OCI-LY1 (cell line): ENCODE data around the gene LRIG1.

Experiments used
- H2AFZ ChIP-seq: fragments of 200-600 bp; sonication (generic), shearing (Covaris generic); 2 replicates; pipeline ENCODE4 v1.6.0; 2014; ENCODE audit warnings: antibody characterized with exemption, mild to moderate bottlenecking, low read length
- H3F3A ChIP-seq: fragments of 200-600 bp; sonication (generic), shearing (Covaris generic); 2 replicates; pipeline ENCODE4 v1.6.0; 2014; ENCODE audit warnings: mild to moderate bottlenecking, antibody characterized with exemption, low read length, moderate library complexity; ENCODE audit not compliant: insufficient read depth
- H3K27ac ChIP-seq: fragments of 200-600 bp; sonication (generic); 2 replicates; pipeline ENCODE4 v1.5.1; 2014; ENCODE audit warnings: low read length, mixed run types, mild to moderate bottlenecking, low read depth; ENCODE audit not compliant: poor library complexity, severe bottlenecking
- H3K27me3 ChIP-seq: fragments of 200-600 bp; sonication (generic); 2 replicates; pipeline ENCODE4 v1.6.0; 2014; ENCODE audit warnings: antibody characterized with exemption, mild to moderate bottlenecking, low read length, moderate library complexity; ENCODE audit not compliant: insufficient read depth
- H3K36me3 ChIP-seq: fragments of 200-600 bp; sonication (generic); 2 replicates; pipeline ENCODE4 v1.6.1; 2014; ENCODE audit warnings: mild to moderate bottlenecking, antibody characterized with exemption, low read length, moderate library complexity, mixed read lengths; ENCODE audit not compliant: insufficient read depth
- H3K4me1 ChIP-seq: fragments of 200-600 bp; sonication (generic); 2 replicates; pipeline ENCODE4 v1.5.1; 2014; ENCODE audit warnings: mild to moderate bottlenecking, low read length, moderate library complexity; ENCODE audit not compliant: insufficient read depth, severe bottlenecking
- H3K4me2 ChIP-seq: fragments of 200-600 bp; sonication (generic), shearing (Covaris generic); 2 replicates; pipeline ENCODE4 v1.6.1; 2014; ENCODE audit warnings: low read length
- H3K4me3 ChIP-seq: fragments of 200-600 bp; sonication (generic); 2 replicates; pipeline ENCODE4 v1.5.1; 2014; ENCODE audit warnings: low read length, low read depth, mild to moderate bottlenecking, mixed read lengths; ENCODE audit not compliant: poor library complexity, severe bottlenecking
- H3K79me2 ChIP-seq: fragments of 200-600 bp; shearing (Covaris generic); 2 replicates; pipeline ENCODE4 v1.6.1; 2016; ENCODE audit warnings: mixed run types, low read length, mixed read lengths; ENCODE audit not compliant: insufficient read depth
- H3K9ac ChIP-seq: fragments of 200-600 bp; sonication (generic), shearing (Covaris generic); 2 replicates; pipeline ENCODE4 v1.6.1; 2014; ENCODE audit warnings: mild to moderate bottlenecking, low read length, mixed read lengths
- H3K9me2 ChIP-seq: fragments of 200-600 bp; sonication (generic), shearing (Covaris generic); 2 replicates; pipeline ENCODE4 v1.6.1; 2014; ENCODE audit warnings: low read depth, mild to moderate bottlenecking, low read length, mixed read lengths
- H3K9me3 ChIP-seq: fragments of 200-600 bp; shearing (Covaris generic); 2 replicates; pipeline ENCODE4 v1.6.1; 2014; ENCODE audit warnings: low read length, mixed read lengths
- H4K20me1 ChIP-seq: fragments of 200-600 bp; sonication (generic), shearing (Covaris generic); 2 replicates; pipeline ENCODE4 v1.6.0; 2016; ENCODE audit warnings: mild to moderate bottlenecking, low read length; ENCODE audit not compliant: insufficient read depth
- CTCF ChIP-seq: fragments of 200-600 bp; sonication (generic), shearing (Covaris generic); IDR thresholded peaks from 2 replicates; pipeline ENCODE4 v1.5.1; 2017; ENCODE audit warnings: mild to moderate bottlenecking, antibody characterized with exemption, low read length, moderate library complexity, mixed read lengths
- EZH2 ChIP-seq: fragments of 200-600 bp; sonication (generic), shearing (Covaris generic); IDR thresholded peaks from 2 replicates; pipeline ENCODE4 v1.8.0; 2017; ENCODE audit warnings: borderline replicate concordance, mixed run types, mild to moderate bottlenecking, antibody characterized with exemption, low read length, moderate library complexity, mixed read lengths

Gene LRIG1

DNA sequence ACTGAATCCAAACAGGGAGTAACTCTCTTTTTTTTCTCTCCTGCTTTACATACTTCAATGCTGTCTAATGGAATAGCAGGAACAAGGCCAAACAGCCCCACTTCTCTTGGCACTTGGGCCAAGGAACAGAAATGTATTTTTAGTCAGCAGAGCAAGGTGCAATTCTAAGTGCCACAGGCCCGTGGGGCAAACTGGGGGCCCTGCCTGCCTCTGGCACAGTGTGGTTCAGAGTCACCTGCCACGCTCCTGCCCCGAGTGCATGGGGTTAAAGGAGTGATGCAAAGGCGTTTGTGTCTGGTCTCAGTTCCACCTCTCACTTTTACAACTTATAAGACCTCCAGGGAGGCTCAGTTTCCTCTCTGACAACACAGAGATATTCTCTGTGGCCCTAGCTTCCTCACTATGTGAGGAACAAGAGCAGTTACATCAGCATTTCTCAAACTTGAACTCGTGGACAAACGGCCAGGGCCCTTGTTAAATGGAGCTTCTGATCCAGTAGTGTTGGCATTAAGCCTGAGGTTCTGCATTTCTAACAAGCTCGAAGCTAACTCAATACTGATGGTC is 51.3 kb downstream of the LRIG1 start:
- H3K79me2 ChIP-seq = no peaks in the 10 kb centered on the region
- no peaks in the 10 kb centered on the region for H3F3A ChIP-seq
- TF ChIP-seq CTCF = no peak
- no peak for TF ChIP-seq EZH2
- H3K9me2 ChIP-seq = no peaks in the 10 kb centered on the region
- H4K20me1 ChIP-seq = no peaks in the 10 kb centered on the region
- no peak overlapping the region for H3K27ac ChIP-seq
- H3K4me2 ChIP-seq = no peak overlapping the region
- H3K9me3 ChIP-seq = no peaks in the 10 kb centered on the region
- no peak overlapping the region for H3K4me3 ChIP-seq
- no peaks in the 10 kb centered on the region for H3K36me3 ChIP-seq
- no peak overlapping the region for H3K9ac ChIP-seq
- H3K27me3 ChIP-seq = no peaks in the 10 kb centered on the region
- H3K4me1 ChIP-seq = no peaks in the 10 kb centered on the region
- H2AFZ ChIP-seq = no peak overlapping the region

DNA sequence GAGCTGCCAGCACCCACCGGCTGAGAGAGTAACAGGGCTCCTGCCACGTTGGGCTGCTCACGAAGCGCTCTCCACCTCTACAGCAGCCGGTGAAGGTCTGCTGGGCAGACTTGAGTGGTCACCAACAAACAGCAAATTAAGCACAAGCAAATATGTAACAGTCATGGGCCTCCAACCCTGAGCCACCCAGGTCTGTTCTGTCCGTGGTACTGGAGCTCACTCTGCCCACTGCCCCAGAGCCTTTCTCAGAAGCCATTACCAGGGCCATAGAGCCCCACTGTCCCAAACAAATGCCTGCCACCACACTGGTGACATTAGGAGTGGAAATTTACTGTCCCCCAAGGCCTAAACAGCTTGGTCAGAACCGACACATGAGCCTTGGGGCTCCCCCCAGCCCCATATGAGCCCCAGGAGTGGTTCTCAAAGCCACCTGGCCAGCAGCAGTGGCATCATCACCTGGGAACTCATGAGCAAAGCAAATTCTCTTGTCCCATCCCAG is 56.6 kb downstream of the LRIG1 start:
- H3K27me3 ChIP-seq = no peaks in the 10 kb centered on the region
- no peak overlapping the region for H2AFZ ChIP-seq
- H3K9ac ChIP-seq = no peak overlapping the region
- no peaks in the 10 kb centered on the region for H3K36me3 ChIP-seq
- no peaks in the 10 kb centered on the region for H3K9me2 ChIP-seq
- TF ChIP-seq CTCF = no peak
- H3F3A ChIP-seq = no peaks in the 10 kb centered on the region
- no peak overlapping the region for H3K4me3 ChIP-seq
- H3K9me3 ChIP-seq = no peaks in the 10 kb centered on the region
- H3K4me1 ChIP-seq = no peaks in the 10 kb centered on the region
- H3K4me2 ChIP-seq = no peak overlapping the region
- no peak overlapping the region for H3K27ac ChIP-seq
- no peaks in the 10 kb centered on the region for H4K20me1 ChIP-seq
- H3K79me2 ChIP-seq = no peaks in the 10 kb centered on the region

DNA sequence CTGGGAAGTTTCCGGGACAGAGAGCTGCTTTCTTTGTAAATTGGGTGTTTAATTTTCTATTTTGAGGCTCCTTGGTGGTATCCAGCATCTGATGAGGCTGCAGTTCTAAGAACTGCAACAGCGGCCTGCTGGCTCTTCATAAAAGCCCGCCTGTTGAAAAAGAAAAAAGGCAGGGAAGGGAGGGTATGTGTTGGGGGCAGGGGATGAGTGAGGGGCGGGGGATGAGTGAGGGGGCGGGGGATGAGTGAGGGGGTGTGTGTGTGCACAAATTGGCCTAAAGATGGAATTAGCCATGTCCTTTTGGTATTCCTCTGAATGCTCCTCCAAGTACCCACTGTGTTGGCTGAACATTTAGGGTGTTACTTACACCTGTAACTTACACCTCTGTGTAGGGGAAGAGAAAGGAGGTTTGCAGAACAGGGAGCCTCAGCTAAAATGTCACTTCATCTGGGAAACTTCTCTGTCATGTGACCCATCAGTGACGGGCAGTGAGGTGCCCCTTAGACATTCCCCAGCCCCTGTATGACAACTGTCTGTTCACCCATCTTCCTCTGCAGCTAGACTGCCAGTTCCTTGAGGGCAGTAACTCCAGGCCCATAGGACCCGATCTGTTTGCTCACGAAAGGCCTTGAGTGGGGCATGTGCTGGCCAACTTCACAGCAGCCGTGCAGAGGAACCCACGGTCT is 57.6 kb downstream of the LRIG1 start:
- Histone ChIP-seq H3K9me3 (no peaks in the 10 kb centered on the region), H2AFZ (no peak overlapping the region), H3K79me2 (no peaks in the 10 kb centered on the region), H4K20me1 (no peaks in the 10 kb centered on the region), H3K9me2 (no peaks in the 10 kb centered on the region), H3K4me1 (no peaks in the 10 kb centered on the region), H3K27ac (no peak overlapping the region), H3F3A (no peaks in the 10 kb centered on the region), H3K9ac (no peak overlapping the region), H3K36me3 (no peaks in the 10 kb centered on the region), H3K4me3 (no peak overlapping the region), H3K27me3 (no peaks in the 10 kb centered on the region), H3K4me2 (no peak overlapping the region)
- no peak for TF ChIP-seq EZH2
- TF ChIP-seq CTCF = no peak
